ENCODE data around the gene OLIG1. TPM values are rescaled to one million over a fixed set of nuclear protein-coding genes. Genes with fewer than 3 reads are reported as not detected.
A peak's percentile ranks its signal among the peaks of the same experiment; 100 is the strongest.

The OLIG1 gene
- total and polyA plus RNA-seq, 2 of the 8 experiments (the other 6 are each of a cell fraction or from before 2014, with no cell fraction given) = 0.65 to 1.2 TPM

- H2BK12ac ChIP-seq (ENCODE audit: low read depth, low read length) = no peak overlapping the region
- no peak overlapping the region for H3K4ac ChIP-seq (replicated peaks; ENCODE audit: insufficient read length, low read depth, low read length)
- no peak overlapping the region for H3K9ac ChIP-seq (replicated peaks in 1 of 4; ENCODE audit: extremely low read depth in 1 of 4, low read depth in 3 of 4, low read length in 3 of 4)
- H2AK5ac ChIP-seq (ENCODE audit: low read depth, low read length) = no peak overlapping the region
- no peak for FAIRE-seq
- H3K9me3 ChIP-seq (ENCODE audit: insufficient read depth in 2 of 2, low read depth in 1 of 2, low read length in 1 of 2) = no peaks in the 10 kb centered on the region
- H4K8ac ChIP-seq (ENCODE audit: extremely low read depth, insufficient read depth, low read length) = no peak overlapping the region
- 34% methylated on average over 10 of the region's 10 CpGs; no CpG with 5 or more reads in 1 of the 2 experiments for WGBS, 2 experiments (ENCODE audit: extremely low coverage in 1 of 2, insufficient coverage in 1 of 2, insufficient read length in 1 of 2, insufficient replicate concordance in 2 of 2, low coverage in 1 of 2, low lambda C conversion rate in 2 of 2, missing lambda C conversion rate in 1 of 2)
- no peaks in the 10 kb centered on the region for H3K79me1 ChIP-seq (ENCODE audit: low read depth, low read length)
- H3K36me3 ChIP-seq (ENCODE audit: control insufficient read depth in 2 of 4, insufficient read depth in 4 of 4, low read length in 3 of 4) = peaks cover 0 to 5% (median 0%) of the 10 kb centered on the region in 4 experiments; a peak in 1 of 8 replicates
- CTCF ChIA-PET (ENCODE audit: partially characterized antibody) = interaction anchor here (0.8 to 2.9 kb wide), 5 partner anchors 31 to 120 kb away, joined by 3 to 7 read pairs (median 3); no protein-coding TSS in a partner anchor
- peaks cover 92 to 97% (median 94%) of the 10 kb centered on the region in 4 experiments for H3K27me3 ChIP-seq (replicated peaks in 1 of 4; ENCODE audit: control insufficient read depth in 3 of 4, extremely low read depth in 1 of 4, insufficient read depth in 3 of 4, low read length in 3 of 4)
- H4K20me1 ChIP-seq (replicated peaks in 1 of 2; ENCODE audit: control insufficient read depth in 1 of 2, insufficient read depth in 2 of 2, low read length in 2 of 2) = peaks cover 14 to 23% of the 10 kb centered on the region in 2 experiments
- H4K5ac ChIP-seq (ENCODE audit: insufficient read length, low read depth, low read length) = no peak overlapping the region
- H2BK5ac ChIP-seq (ENCODE audit: low read depth, low read length) = no peak overlapping the region
- H3K18ac ChIP-seq (ENCODE audit: extremely low read depth, low read length) = no peak overlapping the region
- H3K4me2 ChIP-seq (ENCODE audit: insufficient read depth in 1 of 2, low read depth in 2 of 2, low read length in 2 of 2) = no peak overlapping the region
- no peak overlapping the region for H3K4me3 ChIP-seq (ENCODE audit: extremely low read depth in 1 of 4, insufficient read depth in 2 of 4, low read depth in 3 of 4, low read length in 4 of 4)
- H3K79me2 ChIP-seq (ENCODE audit: control insufficient read depth in 1 of 2, insufficient read depth in 2 of 2, low read length in 2 of 2) = no peaks in the 10 kb centered on the region
- H2BK20ac ChIP-seq (ENCODE audit: low read length) = no peak overlapping the region
- no peak overlapping the region for H2AFZ ChIP-seq (ENCODE audit: low read length)
- H2BK15ac ChIP-seq (ENCODE audit: low read length) = no peak overlapping the region
- H3K23me2 ChIP-seq (ENCODE audit: low read depth, low read length) = no peaks in the 10 kb centered on the region; the same call in 1 of the 2 replicates
- peak in 1 of 2 experiments; percentile 46 for DNase-seq (ENCODE audit: low read depth in 1 of 2, low spot score in 2 of 2)
- peaks cover 3 to 46% (median 31%) of the 10 kb centered on the region in 4 experiments for H3K4me1 ChIP-seq (replicated peaks in 1 of 4; ENCODE audit: control insufficient read depth in 3 of 4, insufficient read depth in 4 of 4, low read length in 3 of 4)
- POLR2A ChIA-PET (ENCODE audit: partially characterized antibody) = interaction anchor here (2.2 kb wide), 1 partner anchor 11 kb away, joined by 7 read pairs; no protein-coding TSS in a partner anchor
- H3K56ac ChIP-seq (replicated peaks; ENCODE audit: insufficient read length, low read depth, low read length) = no peak overlapping the region
- no peak overlapping the region for H3K23ac ChIP-seq (ENCODE audit: insufficient read length)
- no peak overlapping the region for H3K27ac ChIP-seq (ENCODE audit: low read depth, low read length)
- H3K14ac ChIP-seq (ENCODE audit: insufficient read length) = no peak overlapping the region
- no peak overlapping the region for H2BK120ac ChIP-seq (replicated peaks; ENCODE audit: low read depth, low read length)
- H4K91ac ChIP-seq (replicated peaks; ENCODE audit: insufficient read length, low read length) = no peak overlapping the region
- TF ChIP-seq HDAC6 (IDR thresholded peaks at IDR 0.05; ENCODE audit: low read depth, low read length) (no peak), CHD2 (IDR thresholded peaks at IDR 0.05; ENCODE audit: low read length) (no peak), SP4 (IDR thresholded peaks at IDR 0.05; ENCODE audit: low read length) (no peak), SP2 (IDR thresholded peaks at IDR 0.05; ENCODE audit: low read length) (no peak), SIRT6 (IDR thresholded peaks at IDR 0.05; ENCODE audit: low read length) (no peak), TAF7 (optimal IDR thresholded peaks at IDR 0.05; ENCODE audit: borderline replicate concordance, low read depth, low read length) (no peak), CBX5 (IDR thresholded peaks at IDR 0.05; ENCODE audit: low read depth, low read length) (no peak), CTBP2 (IDR thresholded peaks at IDR 0.05; ENCODE audit: borderline replicate concordance, insufficient read depth, insufficient read length, low read length) (no peak), SRF (IDR thresholded peaks at IDR 0.05; ENCODE audit: low read depth, low read length) (no peak), JUN (IDR thresholded peaks at IDR 0.05; ENCODE audit: low read depth, low read length) (no peak), GABPA (IDR thresholded peaks at IDR 0.05; ENCODE audit: borderline replicate concordance, insufficient read depth, low read length) (no peak), FOSL1 (IDR thresholded peaks at IDR 0.05; ENCODE audit: insufficient read depth, low read depth, low read length) (no peak), RFX5 (IDR thresholded peaks at IDR 0.05; ENCODE audit: borderline replicate concordance, low read depth, low read length) (no peak)
These were observed 38.6 kb upstream of the OLIG1 start for GRCh38 chr21:33031152-33031911.

Measured in H1 (cell line).